ENCODE measurements around the gene MORN1.

- peak in 1 of 6 experiments; percentile 16 for TF ChIP-seq CTCF (IDR thresholded peaks at IDR 0.05)
- TF ChIP-seq POLR2A (IDR thresholded peaks at IDR 0.05): no peak
Measured at GRCh38 chr1:2275796-2276536, 115.4 kb downstream of the MORN1 start.
